Stimulated activated naive CD8-positive, alpha-beta T cell treated with anti-CD3 and anti-CD28 coated beads, Interleukin-15, Interleukin-2, amounts not matched to agents 100 ng/mL and 50 ng/mL, for 24 hours (primary cell): ENCODE data around the gene TESK1.

Source experiments
- H3K27ac Mint-ChIP-seq: one replicate; pipeline ENCODE4 v1.8.0; 2021; ENCODE audit warnings: mild to moderate bottlenecking, mixed read lengths
- H3K27me3 Mint-ChIP-seq: one replicate; pipeline ENCODE4 v1.8.0; 2021; ENCODE audit warnings: mixed read lengths
- H3K36me3 Mint-ChIP-seq: one replicate; pipeline ENCODE4 v1.8.0; 2021; ENCODE audit warnings: low read depth, mixed read lengths
- H3K4me1 Mint-ChIP-seq: one replicate; pipeline ENCODE4 v1.8.0; 2021; ENCODE audit warnings: low read depth, mixed read lengths
- H3K4me3 Mint-ChIP-seq: one replicate; pipeline ENCODE4 v1.8.0; 2021; ENCODE audit warnings: mild to moderate bottlenecking, mixed read lengths
- H3K9me3 Mint-ChIP-seq: one replicate; pipeline ENCODE4 v1.8.0; 2021; ENCODE audit warnings: mixed read lengths

TESK1 gene

DNA sequence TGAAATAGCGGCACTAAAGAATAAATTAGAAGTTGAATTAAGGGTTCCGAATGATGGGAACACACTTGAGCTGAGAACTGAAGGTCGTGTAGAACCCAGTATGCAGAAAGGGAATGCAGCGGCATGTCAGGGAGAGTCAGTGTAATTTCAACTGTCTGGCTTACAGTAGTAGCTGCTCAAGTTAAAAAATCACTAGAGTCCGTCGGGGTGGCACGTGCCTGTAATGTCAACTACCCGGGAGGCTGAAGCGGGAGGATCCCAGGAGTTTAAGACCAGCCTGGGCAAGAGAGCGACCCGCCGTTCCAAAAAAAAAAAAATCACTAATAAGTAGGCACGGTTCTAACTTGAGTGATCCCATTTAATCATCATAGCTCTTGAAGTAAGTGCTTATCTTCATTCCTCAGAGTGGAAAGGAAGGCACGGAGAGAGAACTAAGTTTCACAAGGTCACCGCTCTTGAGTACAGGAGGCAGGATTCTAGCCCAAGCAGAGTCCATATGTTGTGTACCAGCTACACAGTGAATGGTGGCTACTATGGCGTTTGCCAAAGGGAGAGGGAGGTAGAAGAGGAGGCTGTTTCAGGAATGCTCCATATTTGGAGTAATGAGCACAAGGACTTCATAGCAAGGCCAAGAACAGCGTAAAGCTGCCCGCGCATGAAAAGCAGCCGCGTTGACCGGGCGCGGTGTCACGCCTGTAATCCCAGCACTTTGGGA is 51.9 kb downstream of the TESK1 start:
- Mint-ChIP-seq H3K27me3 (peaks cover 4% of the 10 kb centered on the region), H3K4me3 (peak overlapping the region; percentile 87), H3K4me1 (peaks cover 56% of the 10 kb centered on the region), H3K36me3 (peaks cover 33% of the 10 kb centered on the region), H3K27ac (peak overlapping the region; percentile 100), H3K9me3 (no peaks in the 10 kb centered on the region)

DNA sequence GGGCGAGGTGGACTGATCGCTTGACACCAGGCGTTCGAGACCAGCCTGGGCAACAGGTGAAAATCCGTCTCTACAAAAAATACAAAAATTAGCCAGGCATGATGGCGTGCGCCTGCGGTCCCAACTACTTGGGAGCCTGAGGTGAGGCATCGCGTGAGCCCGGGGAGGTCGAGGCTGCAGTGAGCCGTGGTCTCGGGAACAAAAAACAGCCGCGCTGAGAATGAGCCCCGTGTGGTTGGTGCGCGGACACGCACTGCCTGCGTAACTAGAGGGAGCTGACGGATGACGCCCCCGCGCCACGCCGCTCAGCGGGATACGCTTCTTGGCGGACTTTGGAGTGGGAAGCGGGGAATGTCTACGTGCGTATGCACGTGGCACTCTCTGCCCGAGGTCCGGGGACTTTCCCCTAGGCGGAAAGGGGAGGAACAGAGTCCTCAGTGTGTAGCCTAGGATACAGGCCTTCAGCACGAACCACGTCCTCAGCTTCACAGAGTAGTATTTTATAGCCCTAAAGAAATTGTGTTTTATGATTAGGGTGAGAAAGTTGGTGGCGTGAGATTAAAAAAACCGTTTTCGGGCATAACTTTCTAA is 52.6 kb downstream of the TESK1 start, which contains the start of gene RMRP:
RMRP (minus strand) TSS at position 474 of the 591 bp plus-strand sequence.
- Mint-ChIP-seq H3K36me3 (peaks cover 37% of the 10 kb centered on the region), H3K27ac (peak within 1 kb of the TSS; percentile 100), H3K27me3 (peaks cover 4% of the 10 kb centered on the region), H3K4me3 (peak within 1 kb of the TSS; percentile 87), H3K9me3 (no peaks in the 10 kb centered on the region), H3K4me1 (peaks cover 61% of the 10 kb centered on the region)

DNA sequence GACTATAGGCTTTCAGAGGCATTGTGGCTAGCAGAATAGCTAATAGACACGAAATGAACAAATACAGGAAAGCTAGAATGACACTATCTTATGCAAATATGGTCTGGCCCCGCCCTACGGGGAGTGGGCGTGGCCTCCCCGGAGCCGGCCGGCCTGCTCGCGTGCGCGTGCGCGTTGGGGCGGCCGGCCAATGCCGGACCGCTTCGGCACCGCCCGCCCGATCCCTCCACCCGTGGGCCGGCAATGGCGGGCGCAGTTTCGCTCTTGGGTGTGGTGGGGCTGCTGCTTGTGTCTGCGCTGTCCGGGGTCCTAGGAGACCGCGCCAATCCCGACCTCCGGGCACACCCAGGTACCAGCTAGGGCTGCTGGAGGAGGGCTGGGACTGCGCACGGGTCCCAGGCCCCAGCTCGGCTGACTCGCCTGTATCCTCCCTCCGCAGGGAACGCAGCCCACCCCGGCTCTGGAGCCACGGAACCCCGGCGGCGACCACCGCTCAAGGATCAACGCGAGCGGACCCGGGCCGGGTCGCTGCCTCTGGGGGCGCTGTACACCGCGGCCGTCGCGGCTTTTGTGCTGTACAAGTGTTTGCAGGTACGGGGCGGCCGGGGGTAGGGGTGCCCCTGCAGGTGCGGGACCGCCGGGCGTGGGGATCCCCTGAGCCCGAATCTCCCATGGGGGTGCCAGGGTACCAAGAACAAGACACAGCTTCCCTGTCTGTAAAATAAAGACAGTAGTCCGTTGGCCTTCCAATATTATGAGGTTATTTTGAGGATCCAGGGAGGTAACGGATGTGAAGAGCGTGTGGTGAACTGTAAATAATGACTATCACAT is 53.3 kb downstream of the TESK1 start, which contains the start of gene CCDC107:
CCDC107 (plus strand) TSS at position 156 of the 831 bp plus-strand sequence; CDS start at position 244, 88 bp downstream.
- H3K9me3 Mint-ChIP-seq, result no peaks in the 10 kb centered on the region
- H3K4me3 Mint-ChIP-seq, result peak within 1 kb of the TSS; percentile 87
- H3K4me1 Mint-ChIP-seq, result peaks cover 68% of the 10 kb centered on the region
- H3K27me3 Mint-ChIP-seq, result peaks cover 4% of the 10 kb centered on the region
- H3K27ac Mint-ChIP-seq, result peak within 1 kb of the TSS; percentile 100
- H3K36me3 Mint-ChIP-seq, result peaks cover 43% of the 10 kb centered on the region

DNA sequence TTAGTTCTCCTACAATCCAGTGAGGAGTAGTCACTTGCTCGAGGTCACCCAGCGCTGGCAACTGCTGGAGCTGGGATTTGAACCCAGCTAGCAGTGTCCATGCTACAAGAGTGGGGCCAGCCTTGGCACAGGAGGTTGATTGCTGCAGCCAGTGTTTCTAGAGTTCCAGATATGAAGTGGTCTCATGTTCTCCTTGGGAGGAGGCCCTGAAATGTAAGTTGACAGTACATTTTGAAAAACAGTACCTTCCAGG is 53.8 kb downstream of the TESK1 start:
- H3K4me1 Mint-ChIP-seq, result peaks cover 70% of the 10 kb centered on the region

DNA sequence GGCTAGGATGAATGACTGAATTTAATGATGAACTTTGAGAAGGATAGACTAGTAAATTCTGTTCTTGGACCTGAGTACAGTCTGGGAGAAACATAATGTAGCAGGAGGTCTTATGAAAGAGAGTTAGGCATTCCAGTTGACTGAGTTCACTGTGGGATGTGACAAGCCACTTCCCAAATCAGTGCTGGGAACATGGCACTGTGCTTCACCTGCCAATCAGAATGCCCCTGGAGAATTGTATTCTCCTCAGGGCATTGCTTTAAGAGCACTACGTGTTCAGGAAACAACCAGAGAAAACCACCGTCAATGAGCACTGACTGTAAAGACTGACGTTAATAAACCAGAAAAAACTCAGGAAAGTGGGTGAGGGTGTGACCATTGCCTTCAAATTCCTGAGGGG is 54.3 kb downstream of the TESK1 start:
- Mint-ChIP-seq H3K4me3 (peak overlapping the region; percentile 87), H3K9me3 (no peaks in the 10 kb centered on the region), H3K27me3 (peaks cover 4% of the 10 kb centered on the region), H3K27ac (peak overlapping the region; percentile 81), H3K36me3 (peaks cover 43% of the 10 kb centered on the region), H3K4me1 (peaks cover 70% of the 10 kb centered on the region)

More for the DNA sequence above, 53.8 kb downstream of the TESK1 start:
- Mint-ChIP-seq H3K4me3 (peak overlapping the region; percentile 87), H3K9me3 (no peaks in the 10 kb centered on the region), H3K27ac (peak overlapping the region; percentile 81), H3K36me3 (peaks cover 43% of the 10 kb centered on the region), H3K27me3 (peaks cover 4% of the 10 kb centered on the region)
